ENCODE results near the gene ARHGEF28.

The ARHGEF28 gene

GRCh38 chr5:73838901-73839300 is 212.9 kb downstream of the ARHGEF28 start:
- no peak for DNase-seq (ENCODE audit: low read depth in 2 of 3, low spot score in 1 of 3)

- DNase-seq (ENCODE audit: low read depth in 2 of 3, low spot score in 1 of 3) = no peak
These were observed 215.6 kb downstream of the ARHGEF28 start for GRCh38 chr5:73841641-73842040.

- no peak for DNase-seq (ENCODE audit: low read depth in 2 of 3, low spot score in 1 of 3)
These were observed 218.2 kb downstream of the ARHGEF28 start for GRCh38 chr5:73844165-73844564.

- no peak for DNase-seq (ENCODE audit: low read depth in 2 of 3, low spot score in 1 of 3)
These were observed 225.6 kb downstream of the ARHGEF28 start for GRCh38 chr5:73851471-73852181.

GRCh38 chr5:73853091-73853490 is 227.1 kb downstream of the ARHGEF28 start:
- DNase-seq (ENCODE audit: low read depth in 2 of 3, low spot score in 1 of 3) = no peak

GRCh38 chr5:73856997-73857396 is 231.0 kb downstream of the ARHGEF28 start:
- DNase-seq (ENCODE audit: low read depth in 2 of 3, low spot score in 1 of 3) = no peak

GRCh38 chr5:73857446-73857845 is 231.4 kb downstream of the ARHGEF28 start:
- DNase-seq (ENCODE audit: low read depth in 2 of 3, low spot score in 1 of 3) = no peak

GRCh38 chr5:73858054-73858453 is 232.1 kb downstream of the ARHGEF28 start:
- DNase-seq (ENCODE audit: low read depth in 2 of 3, low spot score in 1 of 3) = no peak

GRCh38 chr5:73858776-73859175 is 232.8 kb downstream of the ARHGEF28 start:
- no peak for DNase-seq (ENCODE audit: low read depth in 2 of 3, low spot score in 1 of 3)

GRCh38 chr5:73859696-73860095 is 233.7 kb downstream of the ARHGEF28 start:
- DNase-seq (ENCODE audit: low read depth in 2 of 3, low spot score in 1 of 3) = no peak

- no peak for DNase-seq (ENCODE audit: low read depth in 2 of 3, low spot score in 1 of 3)
These were observed 235.5 kb downstream of the ARHGEF28 start for GRCh38 chr5:73861313-73861988.

- no peak for DNase-seq (ENCODE audit: low read depth in 2 of 3, low spot score in 1 of 3)
These were observed 236.8 kb downstream of the ARHGEF28 start for GRCh38 chr5:73862796-73863195.

GRCh38 chr5:73863876-73864275 is 237.9 kb downstream of the ARHGEF28 start:
- DNase-seq (ENCODE audit: low read depth in 2 of 3, low spot score in 1 of 3) = no peak

- DNase-seq (ENCODE audit: low read depth in 2 of 3, low spot score in 1 of 3) = no peak
These were observed 239.3 kb downstream of the ARHGEF28 start for GRCh38 chr5:73865315-73865714.

- no peak for DNase-seq (ENCODE audit: low read depth in 2 of 3, low spot score in 1 of 3)
These were observed 241.6 kb downstream of the ARHGEF28 start for GRCh38 chr5:73867345-73868335.

- no peak for DNase-seq (ENCODE audit: low read depth in 2 of 3, low spot score in 1 of 3)
These were observed 257.6 kb downstream of the ARHGEF28 start for GRCh38 chr5:73883646-73884045.

GRCh38 chr5:73887688-73888087 is 261.7 kb downstream of the ARHGEF28 start:
- no peak for DNase-seq (ENCODE audit: low read depth in 2 of 3, low spot score in 1 of 3)

- no peak for DNase-seq (ENCODE audit: low read depth in 2 of 3, low spot score in 1 of 3)
These were observed 264.6 kb downstream of the ARHGEF28 start for GRCh38 chr5:73890569-73890968.

GRCh38 chr5:73892218-73892617 is 266.2 kb downstream of the ARHGEF28 start:
- DNase-seq (ENCODE audit: low read depth in 2 of 3, low spot score in 1 of 3) = no peak

GRCh38 chr5:73892806-73893205 is 266.8 kb downstream of the ARHGEF28 start:
- no peak for DNase-seq (ENCODE audit: low read depth in 2 of 3, low spot score in 1 of 3)

GRCh38 chr5:73893813-73894212 is 267.8 kb downstream of the ARHGEF28 start:
- no peak for DNase-seq (ENCODE audit: low read depth in 2 of 3, low spot score in 1 of 3)

- DNase-seq (ENCODE audit: low read depth in 2 of 3, low spot score in 1 of 3) = no peak
These were observed 268.9 kb downstream of the ARHGEF28 start for GRCh38 chr5:73894860-73895259.
